H54 (cell line): ENCODE measurements around the gene LSS.

Source experiments
- DNase-seq: peaks from one replicate; pipeline ENCODE4 v3.0.0; 2011; ENCODE audit warnings: low spot score, mixed read lengths; ENCODE audit not compliant: insufficient read length
- FAIRE-seq: peaks from 3 replicates; lab custom pipeline; 2011; peaks lifted over from hg19 to GRCh38; lab: Jason Lieb, UNC
- POLR2A ChIP-seq: IDR thresholded peaks from 2 replicates; pipeline ENCODE4 v1.6.1; 2011; ENCODE audit warnings: low read depth, mild to moderate bottlenecking, low read length

The LSS gene

GRCh38 chr21:46228345-46229051, at the start of gene LSS:
Gene LSS (minus strand): TSS chr21:46228774. CDS start chr21:46228745, 29 bp downstream.
- peak; percentile 99 for DNase-seq
- no peak for FAIRE-seq
- peak; percentile 96 for TF ChIP-seq POLR2A

DNA sequence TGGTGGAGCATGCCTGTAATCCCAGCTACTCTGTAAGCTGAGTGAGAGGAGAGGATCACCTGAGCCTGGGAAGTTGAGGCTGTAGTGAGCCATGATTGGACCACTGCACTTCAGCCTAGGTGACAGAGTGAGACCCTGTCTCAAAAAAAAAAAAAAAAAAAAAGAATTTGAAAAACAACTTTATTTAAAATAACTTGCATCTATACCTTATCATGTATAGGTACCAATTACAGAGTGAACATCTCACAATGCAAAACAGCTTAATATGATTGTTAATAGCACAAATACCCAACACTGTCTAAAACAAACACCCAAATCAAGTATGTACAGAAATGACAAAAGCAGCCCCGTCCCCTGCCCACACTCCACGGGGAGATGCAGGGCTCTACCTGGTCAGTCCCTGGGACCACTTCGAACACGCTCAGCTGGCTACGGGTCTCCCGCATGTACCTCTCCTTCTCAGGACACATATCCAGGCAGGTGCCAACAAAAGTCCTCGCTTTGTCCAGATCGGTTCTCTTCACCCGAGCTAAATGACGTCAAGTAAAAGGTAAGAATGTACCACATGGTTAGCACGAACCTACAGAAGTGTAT, 46.3 kb upstream of the LSS start:
- no peak for TF ChIP-seq POLR2A
- no peak for FAIRE-seq
- DNase-seq: no peak

DNA sequence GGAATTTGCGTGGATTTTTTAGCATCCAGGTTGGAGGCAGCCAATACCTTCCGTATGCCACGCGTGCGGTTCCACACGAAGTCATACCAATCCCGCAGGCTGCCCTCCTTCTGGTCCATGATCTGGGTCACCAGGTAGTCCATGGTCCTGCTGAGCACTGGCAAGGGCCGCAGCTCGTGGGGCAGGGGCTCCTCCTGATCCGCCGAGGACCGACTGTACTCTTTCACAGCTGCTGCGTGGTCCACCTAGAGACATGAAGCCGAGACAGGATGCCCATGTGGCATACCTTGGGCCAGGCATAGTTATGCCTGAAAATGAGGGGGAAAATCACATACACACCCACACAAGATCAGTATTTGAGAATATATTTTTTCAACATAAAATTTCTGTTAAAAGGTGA, 44.8 kb upstream of the LSS start:
- TF ChIP-seq POLR2A: no peak
- FAIRE-seq (no peak), DNase-seq (no peak)

GRCh38 chr21:46269466-46269865, 40.9 kb upstream of the LSS start:
- TF ChIP-seq POLR2A: no peak
- DNase-seq: no peak
- no peak for FAIRE-seq

DNA sequence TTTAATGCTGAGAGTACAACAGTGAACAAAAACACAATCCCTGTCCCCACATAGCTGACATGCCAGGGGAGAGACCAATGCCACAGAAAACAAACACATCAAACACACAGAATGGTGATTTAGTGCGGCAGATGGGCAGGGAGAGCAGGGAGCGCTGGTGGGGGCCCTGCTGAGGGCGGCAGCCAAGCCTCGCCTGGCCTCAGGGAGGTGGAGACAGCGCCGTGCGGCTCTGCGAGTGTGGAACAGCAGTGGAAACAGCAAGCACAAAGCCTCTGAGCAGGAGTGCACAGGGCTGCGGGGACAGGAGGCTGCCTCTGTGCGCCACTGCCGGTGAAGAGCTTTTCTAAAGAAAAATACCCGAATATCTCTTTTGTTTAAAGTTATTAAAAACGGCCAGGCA, 39.8 kb upstream of the LSS start:
- no peak for FAIRE-seq
- TF ChIP-seq POLR2A: no peak
- no peak for DNase-seq

DNA sequence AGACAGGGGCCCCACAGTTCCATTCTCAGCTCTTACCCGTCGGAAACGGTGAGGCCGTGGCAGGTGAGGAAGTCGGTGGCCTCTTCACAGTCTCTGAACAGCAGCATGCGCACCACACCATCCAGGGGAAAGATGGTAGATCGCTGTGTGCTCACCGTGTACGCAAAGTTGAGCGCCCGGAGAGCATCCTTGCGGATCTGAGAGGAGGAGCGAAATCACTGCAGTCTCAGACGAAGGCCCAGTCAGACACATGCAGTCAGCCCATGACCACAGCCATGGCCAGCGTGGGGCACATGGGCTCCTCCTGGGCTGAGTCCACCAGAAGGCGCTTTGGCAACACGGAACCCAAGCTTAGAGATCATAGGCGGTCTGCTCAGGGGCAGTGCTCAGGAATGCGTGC, 38.4 kb upstream of the LSS start:
- FAIRE-seq (no peak), DNase-seq (no peak)
- TF ChIP-seq POLR2A: no peak

DNA sequence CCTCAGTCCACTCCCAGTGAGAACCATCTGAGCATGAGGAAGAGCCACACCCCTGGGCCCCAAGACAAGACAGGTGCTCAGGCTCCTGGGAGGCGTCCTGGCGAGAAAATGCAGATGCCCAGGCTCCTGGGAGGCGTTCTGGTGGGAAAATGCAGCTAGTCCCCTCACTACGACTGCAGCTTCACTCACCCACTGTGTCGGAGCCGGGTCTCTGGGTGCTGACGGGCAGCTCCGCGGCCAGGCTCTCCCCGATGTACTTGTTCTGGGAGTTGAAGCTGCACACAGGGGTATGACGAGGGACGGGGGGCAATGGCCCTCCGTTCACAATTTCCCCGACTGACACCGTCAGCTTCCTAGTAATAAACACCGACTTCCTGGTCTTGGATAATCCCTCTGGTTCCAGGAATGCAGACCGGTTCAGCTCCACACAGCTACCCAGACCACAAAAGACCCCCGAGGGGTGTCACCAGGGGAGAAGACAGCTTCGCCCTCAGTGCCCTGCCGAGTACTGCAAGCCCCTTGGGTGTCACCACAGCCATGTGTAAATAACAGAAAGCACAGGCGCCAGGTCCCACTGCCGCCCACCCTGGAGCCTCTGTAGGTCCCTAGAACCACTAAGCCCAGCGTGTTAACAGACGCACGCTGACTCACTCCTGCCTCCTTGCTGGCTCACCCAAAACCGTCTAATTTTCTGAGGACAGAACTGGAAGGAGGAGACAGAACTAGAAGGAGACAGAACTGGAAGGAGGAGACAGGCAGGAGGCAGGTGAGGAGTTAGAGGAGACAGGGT, 37.4 kb upstream of the LSS start:
- FAIRE-seq (no peak), DNase-seq (no peak)
- TF ChIP-seq POLR2A: no peak

- FAIRE-seq (no peak), DNase-seq (no peak)
- no peak for TF ChIP-seq POLR2A
Measured at GRCh38 chr21:46264690-46265144, 36.1 kb upstream of the LSS start.

- no peak for TF ChIP-seq POLR2A
- DNase-seq (no peak), FAIRE-seq (no peak)
Measured at GRCh38 chr21:46264046-46264689, 35.6 kb upstream of the LSS start.

DNA sequence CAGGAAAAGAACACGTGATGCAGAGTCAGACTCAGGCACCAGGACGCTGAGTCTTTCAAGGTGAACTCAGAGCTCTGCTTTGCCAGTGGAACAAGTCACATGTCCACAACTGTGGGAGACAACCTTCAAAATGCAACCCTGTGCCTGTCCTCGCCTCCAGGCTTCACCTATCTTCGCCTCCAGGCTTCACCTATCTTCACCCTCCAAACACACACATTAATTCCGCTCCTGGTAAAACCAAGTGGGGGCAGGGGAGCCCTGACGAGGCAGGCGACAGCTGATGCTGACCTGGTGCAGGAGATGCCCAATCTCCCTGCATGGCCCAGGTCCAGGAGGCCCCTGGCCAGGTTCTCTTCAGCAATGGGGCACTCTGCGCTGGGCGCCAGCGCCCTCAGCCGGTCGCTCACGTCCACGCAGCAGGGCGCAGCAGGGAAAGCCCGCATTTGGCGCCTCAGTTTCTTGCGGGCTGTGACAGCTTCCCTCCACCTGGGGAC, 28.0 kb upstream of the LSS start:
- TF ChIP-seq POLR2A: no peak
- no peak for FAIRE-seq
- no peak for DNase-seq

DNA sequence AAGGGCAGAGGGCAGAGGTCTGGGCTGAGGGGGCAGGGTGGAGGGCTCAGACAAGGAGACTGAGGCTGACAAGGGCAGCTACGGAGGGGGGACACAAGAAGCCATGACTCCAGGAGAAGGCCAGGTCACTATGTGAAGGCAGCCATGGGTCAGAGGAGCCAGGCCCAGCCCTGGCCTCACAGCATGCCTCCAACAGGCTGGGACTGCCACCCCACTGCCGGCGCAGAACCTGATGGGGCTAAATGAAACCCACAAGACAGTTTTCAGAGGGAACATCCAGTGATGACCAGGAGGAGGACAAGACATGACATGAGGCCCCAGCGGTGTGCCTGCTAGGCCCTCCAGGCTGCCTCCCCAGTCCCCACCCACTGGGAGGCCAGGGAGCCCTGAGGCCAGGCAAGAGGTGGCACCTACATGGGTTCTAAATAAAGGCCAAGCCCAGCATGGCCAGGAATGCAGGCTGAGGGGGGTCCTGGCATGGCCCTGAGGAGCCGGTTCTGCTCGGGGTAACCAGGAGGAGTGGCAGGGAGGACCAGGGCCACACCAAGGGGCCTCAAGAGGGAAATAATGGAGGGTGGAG, 27.3 kb upstream of the LSS start:
- TF ChIP-seq POLR2A: no peak
- FAIRE-seq: no peak

GRCh38 chr21:46255166-46255565, 26.6 kb upstream of the LSS start:
- no peak for TF ChIP-seq POLR2A
- FAIRE-seq (no peak), DNase-seq (no peak)

More for the DNA sequence above, 27.3 kb upstream of the LSS start:
- DNase-seq: no peak
